Non-pigmented ciliary epithelial cell (primary cell): ENCODE data around the gene HSD17B11.
"Not testable (repeated sequence)": the region's sequence is repeated elsewhere in the genome, so short reads cannot be mapped to it uniquely, and the experiment has no call there.

Source experiments
- DNase-seq: peaks from one replicate; pipeline ENCODE4 v3.0.0-alpha.2; 2010; ENCODE audit warnings: low read depth

The HSD17B11 gene

DNA sequence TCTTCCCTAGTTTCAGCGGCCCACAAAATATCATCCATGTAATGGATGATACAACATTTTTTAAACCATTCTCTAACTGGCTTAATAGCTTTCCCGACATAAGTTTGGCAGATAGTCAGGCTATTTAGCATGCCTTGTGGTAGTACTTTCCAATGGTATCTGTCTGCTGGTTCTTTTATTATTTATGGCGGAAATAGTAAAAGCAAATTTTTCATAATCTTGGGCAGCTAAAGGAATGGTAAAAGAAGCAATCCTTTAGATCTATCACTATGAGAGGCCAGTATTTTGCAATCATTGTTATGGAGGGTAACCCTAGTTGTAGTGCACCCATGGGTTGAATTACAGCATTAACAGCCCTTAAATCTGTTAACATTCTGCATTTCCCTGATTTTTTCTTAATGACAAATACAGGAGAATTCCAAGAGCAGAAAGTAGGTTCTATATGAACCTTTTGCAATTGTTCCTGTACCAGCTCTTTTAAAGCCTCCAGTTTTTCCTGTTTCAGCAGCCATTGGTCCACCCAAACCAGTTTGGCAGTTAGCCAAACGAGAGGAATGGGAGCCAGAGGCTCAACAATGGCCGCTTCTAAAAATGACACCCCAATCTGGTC is 14.3 kb upstream of the HSD17B11 start:
- no peak for DNase-seq

- DNase-seq = not testable (repeated sequence)
Observed at GRCh38 chr4:87403732-87404131, 12.7 kb upstream of the HSD17B11 start.

DNA sequence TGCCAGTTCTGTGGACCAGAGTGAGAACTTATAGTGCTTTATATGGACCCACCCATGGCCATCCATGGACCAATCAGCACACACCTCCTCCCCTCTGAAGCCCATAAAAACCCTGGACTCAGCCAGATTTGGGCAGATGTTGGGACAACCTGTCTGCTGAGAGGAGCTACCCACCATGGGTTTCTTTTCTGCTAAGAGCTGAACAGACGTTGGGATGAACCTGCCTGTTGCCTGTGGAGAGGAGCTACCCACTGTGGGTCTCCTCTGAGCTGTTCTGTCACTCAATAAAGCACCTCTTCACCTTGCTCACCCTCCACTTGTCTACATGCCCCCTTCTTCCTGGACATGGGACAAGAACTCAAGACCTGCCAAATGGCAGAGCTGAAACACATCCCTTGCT is 9.0 kb upstream of the HSD17B11 start:
- no peak for DNase-seq

- DNase-seq = no peak
Observed at GRCh38 chr4:87399148-87399547, 8.2 kb upstream of the HSD17B11 start.

DNA sequence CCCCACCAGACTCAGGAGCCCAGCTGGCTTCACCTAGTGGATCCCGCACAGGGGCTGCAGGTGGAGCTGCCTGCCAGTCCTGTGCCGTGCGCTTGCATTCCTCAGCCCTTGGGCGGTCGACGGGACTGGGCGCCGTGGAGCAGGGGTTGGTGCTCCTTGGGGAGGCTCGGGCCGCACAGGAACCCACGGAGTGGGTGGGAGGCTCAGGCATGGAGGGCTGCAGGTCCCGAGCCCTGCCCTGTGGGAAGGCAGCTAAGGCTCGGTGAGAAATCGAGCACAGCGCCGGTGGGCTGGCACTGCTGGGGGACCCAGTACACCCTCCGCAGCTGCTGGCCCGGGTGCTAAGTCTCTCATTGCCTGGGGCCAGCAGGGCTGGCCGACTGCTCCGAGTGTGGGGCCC is 4.9 kb upstream of the HSD17B11 start:
- not testable (repeated sequence) for DNase-seq

GRCh38 chr4:87395073-87395472 is 4.1 kb upstream of the HSD17B11 start:
- DNase-seq = not testable (repeated sequence)

DNA sequence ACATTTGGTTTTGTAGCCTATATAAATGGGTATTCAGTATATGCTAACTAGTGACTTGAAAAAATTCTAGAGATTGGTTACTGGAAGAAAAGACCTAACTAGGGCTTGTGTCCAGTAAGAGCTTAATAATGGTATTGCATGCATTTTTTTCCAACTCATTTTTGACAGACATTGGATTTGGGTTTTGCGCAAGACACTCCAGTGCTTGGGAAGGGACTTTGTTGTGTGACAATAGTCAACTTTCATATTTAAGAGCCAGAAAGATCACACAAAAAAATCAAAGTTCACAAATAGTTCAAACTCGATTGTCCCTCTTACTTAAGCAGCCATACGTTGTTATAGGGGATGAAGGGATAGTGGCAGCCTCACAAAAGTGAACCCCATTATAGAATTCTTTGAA is 1.2 kb upstream of the HSD17B11 start:
- DNase-seq = no peak

GRCh38 chr4:87391576-87392054 is 627 bp upstream of the HSD17B11 start:
- DNase-seq = no peak

- DNase-seq = no peak
Observed at GRCh38 chr4:87390551-87390890, 467 bp downstream of the HSD17B11 start.

GRCh38 chr4:87390055-87390454 is 933 bp downstream of the HSD17B11 start:
- DNase-seq = not testable (repeated sequence)

DNA sequence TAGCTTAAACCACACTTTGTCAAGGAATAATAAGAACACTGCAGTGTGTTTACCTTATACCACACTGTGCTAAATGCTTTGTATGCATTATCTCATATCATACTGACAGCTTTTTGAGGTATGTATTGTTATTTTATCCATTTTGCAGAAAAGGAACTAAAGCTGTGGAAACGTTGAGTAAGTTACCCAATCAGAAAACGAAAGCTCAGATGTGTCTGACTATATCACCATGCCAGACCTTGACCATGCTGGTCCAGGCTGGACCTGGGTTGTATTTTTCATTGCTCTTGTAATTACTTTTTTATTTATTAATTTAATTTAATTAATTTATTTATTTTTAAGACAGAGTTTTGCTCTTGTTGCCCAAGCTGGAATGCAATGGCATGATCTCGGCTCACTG is 2.1 kb downstream of the HSD17B11 start:
- DNase-seq = no peak

DNA sequence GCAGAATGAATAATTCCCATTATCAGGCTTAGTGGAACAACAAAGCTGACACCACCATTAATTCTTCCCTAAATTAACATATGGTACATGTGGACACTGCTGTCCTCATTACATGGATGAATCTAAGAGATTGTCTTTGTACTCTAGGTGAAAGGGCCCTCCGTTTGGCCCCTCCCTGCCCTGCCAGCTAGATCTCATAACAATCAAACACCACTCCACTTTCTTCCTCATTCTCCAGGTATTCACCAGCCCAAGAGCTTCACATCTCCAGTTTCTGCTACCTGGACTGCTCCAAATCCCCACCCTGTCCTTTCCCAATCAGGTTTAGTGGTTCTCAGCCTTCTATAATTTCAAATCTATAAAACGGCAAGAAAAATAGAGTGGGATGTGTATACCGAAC is 3.8 kb downstream of the HSD17B11 start:
- no peak for DNase-seq

GRCh38 chr4:87384466-87385132 is 6.4 kb downstream of the HSD17B11 start:
- not testable (repeated sequence) for DNase-seq

GRCh38 chr4:87382931-87383330 is 8.1 kb downstream of the HSD17B11 start:
- DNase-seq = no peak

- no peak for DNase-seq
Observed at GRCh38 chr4:87382116-87382515, 8.9 kb downstream of the HSD17B11 start.

DNA sequence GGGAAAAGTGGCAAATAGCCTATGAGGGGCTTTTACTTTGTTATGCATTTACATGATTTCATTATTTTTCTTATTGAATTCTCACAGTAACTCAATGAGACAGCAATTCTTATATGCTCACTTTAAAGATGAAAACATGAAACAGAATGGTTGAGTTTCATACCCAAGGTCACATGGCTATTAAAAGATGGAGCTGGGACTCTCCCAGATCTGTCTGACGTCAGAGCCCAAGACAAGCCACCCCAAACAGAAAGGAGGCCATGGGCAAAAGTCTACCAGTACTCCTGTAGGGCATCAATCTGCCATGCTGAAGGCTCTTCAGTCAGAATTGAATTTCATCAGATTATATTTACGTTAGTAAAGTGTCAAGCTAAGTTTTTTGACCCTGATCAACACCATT is 13.2 kb downstream of the HSD17B11 start:
- DNase-seq = no peak

DNA sequence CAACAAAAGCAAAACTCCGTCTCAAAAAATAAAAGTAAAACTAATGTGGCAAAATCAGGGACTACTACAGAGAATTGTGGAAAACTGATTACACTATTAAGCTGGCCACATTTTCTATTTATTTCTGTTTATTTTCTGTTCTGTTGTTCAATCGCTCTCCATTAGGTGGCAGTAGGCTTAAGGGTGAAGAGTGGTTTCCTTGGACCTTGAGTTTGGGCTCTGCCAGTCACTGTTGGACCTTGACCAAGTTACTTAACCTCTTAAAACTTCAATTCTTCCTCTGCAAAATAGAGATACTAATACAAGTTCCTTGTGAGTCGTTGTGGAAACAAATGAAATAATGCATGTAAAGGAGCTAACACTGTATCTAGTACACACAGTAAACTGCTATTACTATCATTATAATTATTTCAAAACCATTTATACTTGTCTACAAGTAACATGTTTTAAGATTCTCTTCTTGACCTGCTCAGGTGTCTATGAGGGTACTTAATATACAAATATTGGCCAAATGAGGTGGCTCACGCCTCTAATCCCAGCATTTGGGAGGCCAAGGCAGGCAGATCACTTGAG is 15.2 kb downstream of the HSD17B11 start:
- DNase-seq = peak; percentile 59

DNA sequence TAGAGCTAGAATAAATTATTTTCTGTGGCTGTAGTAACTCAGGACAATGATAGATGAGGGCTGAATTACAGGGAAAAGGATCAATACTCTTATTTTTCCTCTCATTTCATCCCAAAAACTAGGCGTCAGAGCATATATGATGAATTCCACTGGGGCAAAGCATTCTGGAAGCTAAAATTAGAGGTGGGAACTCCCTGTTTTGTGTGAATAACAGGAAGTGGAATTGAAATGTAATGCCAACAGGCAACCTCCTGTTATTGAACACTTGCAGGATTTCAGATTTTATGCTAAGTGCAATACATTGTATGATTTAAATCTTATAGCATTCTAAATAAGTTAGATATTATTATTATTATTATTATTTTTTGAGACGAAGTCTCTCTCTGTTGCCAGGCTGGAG is 20.9 kb downstream of the HSD17B11 start:
- DNase-seq = no peak

DNA sequence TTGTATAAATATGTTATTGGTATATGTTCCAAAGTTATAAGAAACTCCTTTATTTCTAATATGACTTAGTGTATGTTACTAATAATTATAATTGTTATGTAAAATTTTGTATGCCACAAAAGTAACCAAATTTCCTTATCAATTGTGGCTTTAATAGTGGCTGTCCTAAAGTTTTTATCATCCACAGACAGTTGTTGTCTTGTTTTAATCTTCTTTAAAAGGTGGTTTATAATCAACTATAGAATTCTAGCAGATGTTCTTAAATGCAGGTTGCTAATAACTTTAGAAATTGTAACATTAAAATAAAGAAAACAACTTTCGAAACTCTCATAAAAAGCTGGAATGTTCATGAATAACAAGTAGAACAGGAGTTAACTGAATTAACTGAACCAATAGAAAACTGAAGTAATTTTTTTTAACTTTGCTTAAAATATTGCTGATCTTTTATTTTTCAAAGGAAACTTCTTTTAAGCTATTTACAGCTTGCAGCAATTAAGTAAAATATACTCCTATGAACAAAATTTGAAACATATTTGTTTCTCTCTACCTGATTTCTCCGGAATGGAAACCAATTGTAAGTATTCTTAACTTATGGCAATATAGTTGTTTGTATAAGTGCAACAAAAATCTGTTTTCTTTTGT is 24.3 kb downstream of the HSD17B11 start:
- no peak for DNase-seq

DNA sequence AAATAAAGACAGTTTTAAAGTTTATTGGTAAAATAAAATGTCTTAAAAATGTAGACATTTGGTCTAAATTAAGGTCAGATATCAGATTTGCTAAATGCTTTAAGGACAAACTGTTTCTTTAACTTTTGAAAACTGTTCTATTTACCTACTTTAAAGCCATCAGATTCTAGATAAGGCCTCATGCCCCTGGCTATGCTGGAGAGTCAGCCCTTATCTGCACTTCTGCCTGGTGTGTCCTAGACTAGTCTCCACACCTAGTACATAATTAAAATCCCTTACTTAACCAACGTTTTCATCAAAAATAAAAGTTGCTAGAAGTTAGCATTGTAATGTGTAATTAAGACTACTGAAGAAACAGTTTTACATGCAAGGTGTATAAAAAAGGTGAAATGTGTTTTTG is 25.6 kb downstream of the HSD17B11 start:
- DNase-seq = no peak

GRCh38 chr4:87363552-87363951 is 27.4 kb downstream of the HSD17B11 start:
- DNase-seq = no peak

- DNase-seq = no peak
Observed at GRCh38 chr4:87360338-87360935, 30.6 kb downstream of the HSD17B11 start.

GRCh38 chr4:87359258-87359657 is 31.7 kb downstream of the HSD17B11 start:
- no peak for DNase-seq
